Neural cell (in vitro differentiated cells): ENCODE data around the gene SHBG. TPM values are rescaled to one million over a fixed set of nuclear protein-coding genes. Genes with fewer than 3 reads are reported as not detected.
"Not testable (repeated sequence)": the region's sequence is repeated elsewhere in the genome, so short reads cannot be mapped to it uniquely, and the experiment has no call there.

Experiments
- H2AFZ ChIP-seq: fragments of 200-600, 300-800 bp; sonication (generic), shearing (Covaris generic); 2 replicates; pipeline ENCODE4 v1.6.0; 2014; ENCODE audit warnings: low read depth, mild to moderate bottlenecking, antibody characterized with exemption, low read length, moderate library complexity
- H3F3A ChIP-seq: fragments of 200-600 bp; shearing (Covaris generic); 2 replicates; pipeline ENCODE4 v1.6.1; 2016; ENCODE audit warnings: mild to moderate bottlenecking, moderate library complexity, mixed read lengths, antibody characterized with exemption, low read length; ENCODE audit not compliant: insufficient read depth, poor library complexity, severe bottlenecking
- H3K27ac ChIP-seq: fragments of 200-600, 300-800 bp; sonication (generic), shearing (Covaris generic); 2 replicates; pipeline ENCODE4 v1.5.1; 2014; ENCODE audit warnings: mild to moderate bottlenecking, low read length, moderate library complexity
- H3K27me3 ChIP-seq: fragments of 300-800, 200-600 bp; sonication (generic), shearing (Covaris generic); 2 replicates; pipeline ENCODE4 v1.6.0; 2014; ENCODE audit warnings: mild to moderate bottlenecking, low read depth, low read length, moderate library complexity; ENCODE audit not compliant: insufficient read depth
- H3K36me3 ChIP-seq: fragments of 300-800, 200-600 bp; sonication (generic), shearing (Covaris generic); 2 replicates; pipeline ENCODE4 v1.5.1; 2014; ENCODE audit warnings: mild to moderate bottlenecking, antibody characterized with exemption, low read length, moderate library complexity; ENCODE audit not compliant: insufficient read depth
- H3K4me2 ChIP-seq: fragments of 300-800, 200-600 bp; sonication (generic), shearing (Covaris generic); 2 replicates; pipeline ENCODE4 v1.6.0; 2014; ENCODE audit warnings: mild to moderate bottlenecking, low read length
- H3K4me3 ChIP-seq: fragments of 300-800, 200-600 bp; sonication (generic), shearing (Covaris generic); 2 replicates; pipeline ENCODE4 v1.5.1; 2014; ENCODE audit warnings: mild to moderate bottlenecking, low read length, moderate library complexity
- H3K79me2 ChIP-seq: fragments of 200-600 bp; shearing (Covaris generic); replicated peaks from 2 replicates; pipeline ENCODE4 v1.6.0; 2014; ENCODE audit warnings: mild to moderate bottlenecking, low read length, moderate library complexity; ENCODE audit not compliant: insufficient read depth
- H3K9ac ChIP-seq: fragments of 300-800, 200-600 bp; sonication (generic), shearing (Covaris generic); 2 replicates; pipeline ENCODE4 v1.6.1; 2016; ENCODE audit warnings: mild to moderate bottlenecking, low read length, mixed read lengths
- H3K9me2 ChIP-seq: fragments of 200-600 bp; shearing (Covaris generic); 2 replicates; pipeline ENCODE4 v1.6.1; 2016; ENCODE audit warnings: mild to moderate bottlenecking, low read length, mixed read lengths; ENCODE audit not compliant: insufficient read depth
- H3K9me3 ChIP-seq: fragments of 200-600, 300-800 bp; sonication (generic), shearing (Covaris generic); 2 replicates; pipeline ENCODE4 v1.6.1; 2016; ENCODE audit warnings: mild to moderate bottlenecking, mixed run types, low read length, moderate library complexity, mixed read lengths
- H4K20me1 ChIP-seq: fragments of 200-600 bp; shearing (Covaris generic); 2 replicates; pipeline ENCODE4 v1.6.1; 2016; ENCODE audit warnings: mild to moderate bottlenecking, mixed run types; ENCODE audit not compliant: insufficient read depth
- CTCF ChIP-seq: fragments of 450-650 bp; IDR thresholded peaks from 2 replicates; pipeline ENCODE4 v1.5.1; 2014; ENCODE audit warnings: antibody characterized with exemption, mild to moderate bottlenecking, moderate library complexity; ENCODE audit not compliant: poor library complexity, severe bottlenecking
- EP300 ChIP-seq: fragments of 450-650 bp; conservative IDR thresholded peaks from 2 replicates; pipeline ENCODE4 v1.6.1; 2014; ENCODE audit warnings: antibody characterized with exemption, mild to moderate bottlenecking, moderate library complexity; ENCODE audit not compliant: poor library complexity, severe bottlenecking
- EZH2 ChIP-seq: fragments of 200-600, 300-800 bp; shearing (Covaris generic), sonication (generic); IDR thresholded peaks from 2 replicates; pipeline ENCODE4 v1.6.1; 2014; ENCODE audit warnings: antibody characterized with exemption, low read length, borderline replicate concordance, mild to moderate bottlenecking; ENCODE audit not compliant: insufficient read depth, poor library complexity, severe bottlenecking
- MXI1 ChIP-seq: fragments of 450-650 bp; conservative IDR thresholded peaks from 2 replicates; pipeline ENCODE4 v1.6.1; 2014; ENCODE audit warnings: antibody characterized with exemption, mild to moderate bottlenecking; ENCODE audit not compliant: poor library complexity, severe bottlenecking
- POLR2AphosphoS5 ChIP-seq: IDR thresholded peaks from 2 replicates; pipeline ENCODE4 v1.6.1; 2012
- RAD21 ChIP-seq: fragments of 450-650 bp; conservative IDR thresholded peaks from 2 replicates; pipeline ENCODE4 v1.6.1; 2014; ENCODE audit warnings: antibody characterized with exemption, mild to moderate bottlenecking, moderate library complexity
- REST ChIP-seq: IDR thresholded peaks from 2 replicates; pipeline ENCODE4 v1.6.1; 2012; ENCODE audit warnings: borderline replicate concordance
- SMC3 ChIP-seq: fragments of 450-650 bp; conservative IDR thresholded peaks from 2 replicates; pipeline ENCODE4 v1.6.1; 2014; ENCODE audit warnings: antibody characterized with exemption, mild to moderate bottlenecking, moderate library complexity; ENCODE audit not compliant: poor library complexity
- TAF1 ChIP-seq: IDR thresholded peaks from 2 replicates; pipeline ENCODE4 v1.6.1; 2012; ENCODE audit warnings: low read depth
- polyA plus RNA-seq: library from polyadenylated mRNA; depleted of rRNA; stranded (reverse); fragments of >200 nt; gene quantifications from 2 replicates; pipeline ENCODE4 v1.2.3, GENCODE V29; 2014

Gene SHBG
- polyA plus RNA-seq, 1 donor from 2014 or later: 0.90 TPM

- H3K4me2 ChIP-seq: no peak overlapping the region
- no peak overlapping the region for H3K27ac ChIP-seq
- no peaks in the 10 kb centered on the region for H3K79me2 ChIP-seq
- no peaks in the 10 kb centered on the region for H3K9me3 ChIP-seq
- H3K9me2 ChIP-seq: no peaks in the 10 kb centered on the region
- no peak overlapping the region for H3K4me3 ChIP-seq
- no peaks in the 10 kb centered on the region for H3K27me3 ChIP-seq
- H2AFZ ChIP-seq: no peak overlapping the region
- no peaks in the 10 kb centered on the region for H3F3A ChIP-seq
- TF ChIP-seq SMC3 (no peak), TAF1 (no peak)
- no peaks in the 10 kb centered on the region for H4K20me1 ChIP-seq
- no peaks in the 10 kb centered on the region for H3K36me3 ChIP-seq
- H3K9ac ChIP-seq: no peak overlapping the region
Measured at GRCh38 chr17:7634384-7634783, 4.4 kb downstream of the SHBG start.

GRCh38 chr17:7636163-7636562 is 6.2 kb downstream of the SHBG start:
- no peaks in the 10 kb centered on the region for H3K9me2 ChIP-seq
- H3K27me3 ChIP-seq: no peaks in the 10 kb centered on the region
- H4K20me1 ChIP-seq: no peaks in the 10 kb centered on the region
- H3K9me3 ChIP-seq: no peaks in the 10 kb centered on the region
- no peak overlapping the region for H3K4me3 ChIP-seq
- H3K79me2 ChIP-seq: no peaks in the 10 kb centered on the region
- no peak for TF ChIP-seq REST
- TF ChIP-seq MXI1: no peak
- TF ChIP-seq TAF1: no peak
- no peak overlapping the region for H3K9ac ChIP-seq
- H2AFZ ChIP-seq: no peak overlapping the region
- no peak overlapping the region for H3K4me2 ChIP-seq
- H3F3A ChIP-seq: no peaks in the 10 kb centered on the region
- no peak overlapping the region for H3K27ac ChIP-seq
- H3K36me3 ChIP-seq: no peaks in the 10 kb centered on the region

- no peaks in the 10 kb centered on the region for H3K27me3 ChIP-seq
- no peak overlapping the region for H3K27ac ChIP-seq
- TF ChIP-seq CTCF (no peak), EP300 (no peak), TAF1 (no peak), MXI1 (no peak), SMC3 (no peak), RAD21 (no peak), POLR2AphosphoS5 (no peak), EZH2 (no peak), REST (no peak)
- H3K9ac ChIP-seq: no peak overlapping the region
- no peaks in the 10 kb centered on the region for H4K20me1 ChIP-seq
- no peak overlapping the region for H2AFZ ChIP-seq
- no peaks in the 10 kb centered on the region for H3K79me2 ChIP-seq
- H3K9me3 ChIP-seq: no peaks in the 10 kb centered on the region
- H3K36me3 ChIP-seq: no peaks in the 10 kb centered on the region
- no peaks in the 10 kb centered on the region for H3F3A ChIP-seq
- no peak overlapping the region for H3K4me3 ChIP-seq
- H3K4me2 ChIP-seq: no peak overlapping the region
- H3K9me2 ChIP-seq: no peaks in the 10 kb centered on the region
Measured at GRCh38 chr17:7640783-7641182, 10.8 kb downstream of the SHBG start.

- not testable (repeated sequence) for H3K9me3 ChIP-seq, H3K9me2 ChIP-seq, H3F3A ChIP-seq, H3K27me3 ChIP-seq, H3K27ac ChIP-seq, H3K4me2 ChIP-seq, H2AFZ ChIP-seq, H3K9ac ChIP-seq, H4K20me1 ChIP-seq, H3K79me2 ChIP-seq, H3K4me3 ChIP-seq, H3K36me3 ChIP-seq
Measured at GRCh38 chr17:7641635-7642034, 11.7 kb downstream of the SHBG start.
